Right lobe of liver (tissue), 4 donors: Measurements from ENCODE around the gene IL23R.

Experiments
- POLR2A ChIP-seq: fragments of 450-650 bp; IDR thresholded peaks from one replicate; pipeline ENCODE4 v1.6.1; 2017; ENCODE audit warnings: antibody characterized with exemption, mild to moderate bottlenecking
- TF ChIP-seq, protein P1 (sequence below), 4 donors: fragments of 200-600 bp in 3 of 4; fragments of 450-650 bp in 1 of 4; IDR thresholded peaks; one replicate each; pipeline versions ENCODE4 v1.5.1 to v1.8.0; 2016 to 2022; ENCODE audit warnings: antibody characterized with exemption in 4 of 4, mild to moderate bottlenecking in 2 of 4
- donor health status: DM: no; HTN: no; CAD: no.
- donor health status: DM: no; HTN: no; CAD: no.
- donor health status: DM: no; HTN: yes; CAD: no.

- TF ChIP-seq, protein P1, sequence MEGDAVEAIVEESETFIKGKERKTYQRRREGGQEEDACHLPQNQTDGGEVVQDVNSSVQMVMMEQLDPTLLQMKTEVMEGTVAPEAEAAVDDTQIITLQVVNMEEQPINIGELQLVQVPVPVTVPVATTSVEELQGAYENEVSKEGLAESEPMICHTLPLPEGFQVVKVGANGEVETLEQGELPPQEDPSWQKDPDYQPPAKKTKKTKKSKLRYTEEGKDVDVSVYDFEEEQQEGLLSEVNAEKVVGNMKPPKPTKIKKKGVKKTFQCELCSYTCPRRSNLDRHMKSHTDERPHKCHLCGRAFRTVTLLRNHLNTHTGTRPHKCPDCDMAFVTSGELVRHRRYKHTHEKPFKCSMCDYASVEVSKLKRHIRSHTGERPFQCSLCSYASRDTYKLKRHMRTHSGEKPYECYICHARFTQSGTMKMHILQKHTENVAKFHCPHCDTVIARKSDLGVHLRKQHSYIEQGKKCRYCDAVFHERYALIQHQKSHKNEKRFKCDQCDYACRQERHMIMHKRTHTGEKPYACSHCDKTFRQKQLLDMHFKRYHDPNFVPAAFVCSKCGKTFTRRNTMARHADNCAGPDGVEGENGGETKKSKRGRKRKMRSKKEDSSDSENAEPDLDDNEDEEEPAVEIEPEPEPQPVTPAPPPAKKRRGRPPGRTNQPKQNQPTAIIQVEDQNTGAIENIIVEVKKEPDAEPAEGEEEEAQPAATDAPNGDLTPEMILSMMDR (IDR thresholded peaks at IDR 0.05) = peak; percentile 28 to 47 (median 44)
- TF ChIP-seq POLR2A = no peak
Observed at GRCh38 chr1:67213164-67213563, 46.9 kb downstream of the IL23R start.
